Measurements from ENCODE around the gene NR5A1.

The NR5A1 gene

DNA sequence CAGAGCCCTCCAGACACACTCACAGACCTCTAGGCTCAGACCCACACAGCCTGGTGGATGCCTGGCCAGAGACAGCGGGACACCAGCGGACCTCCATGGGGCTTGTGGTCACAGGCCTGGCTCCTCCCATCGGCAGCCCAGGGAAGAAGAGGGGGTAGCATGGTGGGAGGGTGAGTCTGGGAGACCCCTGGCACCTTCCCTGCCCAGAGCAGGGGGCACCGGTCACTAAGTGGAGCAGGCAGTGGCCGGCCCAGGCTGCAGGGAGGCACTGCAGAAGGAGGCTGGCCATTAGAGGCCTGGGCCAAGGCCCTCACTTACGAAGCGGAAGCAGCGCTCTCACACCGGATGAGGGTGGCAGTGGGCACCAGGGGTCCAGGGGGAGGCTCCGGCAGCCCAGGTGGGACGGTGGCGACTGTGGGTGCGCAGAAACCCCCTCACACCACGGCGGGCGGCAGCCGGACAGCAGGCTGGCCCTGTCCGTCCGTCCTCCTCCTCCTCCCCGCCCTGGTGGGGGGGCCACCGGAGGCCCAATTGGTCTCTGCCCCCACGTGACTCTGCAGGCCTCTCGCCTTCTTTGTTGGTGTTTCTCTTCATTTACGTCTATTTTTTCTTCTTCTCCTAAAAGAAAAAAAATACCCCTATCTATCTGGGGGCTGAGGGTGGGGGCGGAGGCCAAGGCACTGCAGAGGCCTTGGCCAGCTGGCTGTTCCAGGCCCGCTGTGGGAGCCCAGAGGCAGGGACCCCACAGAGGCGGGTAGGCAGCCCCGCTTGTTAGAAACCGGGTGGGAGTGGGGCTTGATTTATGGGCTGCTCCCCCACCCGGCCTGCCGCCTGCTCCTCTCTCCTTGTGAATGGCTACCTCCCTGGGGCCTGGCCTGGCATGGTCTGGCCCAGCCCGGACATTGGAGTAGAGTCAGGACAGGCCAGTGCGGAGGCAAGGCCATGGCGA is at the start of gene NR5A1:
Gene NR5A1, minus strand, starts transcription at position 469 of the 949 bp plus-strand sequence. CDS start 4,004 bp downstream, outside the sequence.
- DNase-seq (ENCODE audit: low read depth in 2 of 2), result no peak

DNA sequence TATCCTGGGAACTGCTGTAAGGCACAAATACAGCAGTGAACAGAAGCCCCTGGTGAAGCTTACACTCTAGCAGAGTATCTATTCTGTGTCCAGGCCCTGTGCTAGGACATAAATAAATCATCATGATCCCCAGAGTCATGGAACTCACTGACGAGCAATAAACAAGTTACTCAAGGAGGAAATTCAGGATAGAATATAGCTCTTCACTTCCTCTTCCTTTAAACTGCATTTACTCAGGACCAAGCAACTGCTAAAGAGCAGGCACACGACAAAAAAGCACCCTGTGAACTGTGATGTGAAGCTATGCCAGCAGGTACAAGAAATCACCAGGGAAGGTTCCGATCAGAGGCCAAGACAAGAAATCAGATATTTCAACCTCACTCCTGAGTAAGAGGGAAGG is 47.8 kb upstream of the NR5A1 start:
- no peak for DNase-seq (ENCODE audit: low read depth in 2 of 2)

DNA sequence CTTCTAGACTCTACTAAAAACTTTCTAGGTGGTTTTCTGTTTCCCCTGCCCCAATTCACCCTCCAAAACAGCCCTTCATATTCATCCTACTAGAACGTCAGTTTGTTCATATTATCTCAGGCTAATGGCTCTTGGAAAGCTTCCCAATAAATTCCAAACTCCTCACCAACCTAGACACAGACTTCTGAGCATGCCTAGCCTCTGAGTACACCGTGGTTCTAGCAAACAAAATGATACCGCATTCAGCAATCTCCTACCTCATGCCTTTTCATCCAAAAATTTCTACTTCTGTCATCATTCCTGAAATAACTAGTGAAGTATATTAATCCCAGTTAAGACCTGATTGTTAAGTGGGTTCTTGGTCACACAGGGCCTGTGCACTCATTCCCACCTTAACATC is 46.5 kb upstream of the NR5A1 start:
- DNase-seq (ENCODE audit: low read depth in 2 of 2), result peak; percentile 73 to 76

DNA sequence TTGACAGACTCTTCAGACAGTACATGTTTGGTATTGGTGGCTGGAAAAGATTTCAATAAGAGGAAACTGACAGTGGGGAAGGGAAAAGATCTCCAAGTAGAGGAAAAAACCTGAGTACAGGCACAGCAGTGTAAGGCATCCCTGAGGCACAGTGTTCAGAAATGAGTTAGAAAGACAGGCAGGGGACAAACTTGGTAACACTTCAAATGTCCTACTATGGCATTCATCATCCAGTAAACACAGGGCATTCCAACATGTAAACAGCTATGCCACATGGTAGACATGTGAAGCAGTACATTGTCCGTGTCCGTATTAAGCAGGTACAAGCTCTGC is 45.0 kb upstream of the NR5A1 start:
- DNase-seq (ENCODE audit: low read depth in 2 of 2), result no peak

DNA sequence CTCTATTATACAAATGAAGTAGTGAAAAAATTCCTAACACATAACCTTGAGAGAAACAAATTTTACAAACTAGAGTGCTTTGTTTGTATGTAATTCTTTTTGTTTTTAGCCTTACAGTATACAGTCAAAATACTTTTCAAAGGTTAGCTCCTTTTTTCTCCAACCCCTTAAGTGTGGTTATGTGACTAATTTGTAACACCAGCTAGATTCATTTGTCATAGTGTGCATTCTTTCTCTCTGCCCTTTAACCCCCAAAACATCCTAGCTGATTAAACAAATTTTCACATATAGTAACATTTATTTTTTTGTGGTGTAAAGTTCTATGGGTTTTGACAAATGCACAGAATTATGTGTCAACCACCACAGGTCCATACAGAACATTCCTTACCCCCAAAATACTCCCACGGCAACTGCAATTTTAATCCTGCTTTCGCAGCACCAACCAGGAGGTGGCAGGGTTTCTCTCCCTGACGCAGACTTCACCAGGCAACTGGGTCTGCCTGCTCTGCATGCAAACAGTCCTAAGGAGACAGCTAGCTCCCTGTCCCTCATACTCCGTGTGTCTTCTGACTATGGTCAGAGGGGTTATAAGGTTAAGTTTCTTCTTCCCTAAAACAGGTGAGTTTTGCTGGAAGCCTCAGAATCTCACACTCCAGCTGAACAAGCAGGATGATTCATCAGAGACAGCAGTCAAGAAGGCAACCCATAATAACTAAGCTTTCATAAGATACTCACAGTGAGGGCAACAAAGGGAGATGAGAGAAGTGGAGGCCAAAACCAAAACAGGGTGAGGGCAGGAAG is 44.5 kb upstream of the NR5A1 start:
- DNase-seq (ENCODE audit: low read depth in 2 of 2), result peak; percentile 24 to 37

DNA sequence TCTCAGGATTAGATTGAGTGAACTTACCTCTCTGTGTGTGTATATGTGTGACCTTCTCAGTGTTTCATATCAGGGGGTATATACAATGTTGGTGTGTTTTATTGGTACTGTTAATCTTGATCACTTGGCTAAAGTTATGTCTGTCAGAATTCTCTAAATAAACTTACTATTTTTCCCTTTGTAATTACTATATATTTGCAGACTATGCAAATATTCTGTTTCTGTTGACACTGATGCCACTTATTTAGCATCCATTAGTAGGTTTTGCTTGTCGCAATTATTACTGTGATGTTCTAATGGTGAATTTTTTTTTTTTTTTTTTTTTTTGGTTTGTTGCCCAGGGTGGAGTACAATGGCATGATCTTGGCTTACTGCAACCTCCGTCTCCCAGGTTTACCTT is 42.9 kb upstream of the NR5A1 start:
- DNase-seq (ENCODE audit: low read depth in 2 of 2), result no peak

DNA sequence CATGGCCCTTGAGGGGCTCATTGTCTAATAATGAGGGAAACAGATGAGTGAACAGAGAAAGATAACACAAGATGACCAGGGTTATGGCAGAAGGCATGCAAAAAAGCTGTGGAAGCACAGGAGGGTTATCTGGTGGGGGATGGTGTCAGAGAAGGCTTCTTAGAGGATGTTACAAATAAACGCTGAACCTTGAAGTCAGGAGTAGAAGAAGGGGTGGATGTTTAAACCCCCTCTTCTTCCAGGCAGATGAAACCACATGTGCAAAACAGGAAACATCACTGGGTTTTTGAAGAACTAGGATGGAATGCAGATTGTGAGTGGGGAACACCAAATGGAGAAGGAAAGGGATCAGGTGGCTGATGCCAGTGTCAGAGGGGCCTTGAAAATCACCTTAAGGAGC is 41.8 kb upstream of the NR5A1 start:
- DNase-seq (ENCODE audit: low read depth in 2 of 2), result no peak

DNA sequence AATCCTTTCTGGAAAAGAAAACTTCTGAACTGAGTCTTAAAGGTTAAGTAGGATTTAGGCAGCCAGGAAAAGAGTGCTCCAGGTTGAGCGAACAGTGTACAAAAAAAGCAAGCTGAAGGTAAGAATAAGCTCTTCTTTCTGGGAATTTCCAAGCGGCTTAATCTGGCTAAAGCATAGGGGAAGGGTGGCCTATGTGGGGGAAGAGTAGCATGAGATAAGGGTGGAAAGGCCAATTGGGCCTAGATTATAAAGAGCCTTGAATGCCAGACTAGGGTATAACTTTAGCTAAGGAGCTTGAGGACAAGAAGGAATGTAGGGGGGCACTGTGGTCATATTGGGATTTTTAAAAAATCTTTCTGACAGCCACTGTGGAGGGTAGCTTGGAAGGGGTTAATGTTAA is 37.3 kb upstream of the NR5A1 start:
- DNase-seq (ENCODE audit: low read depth in 2 of 2), result no peak

DNA sequence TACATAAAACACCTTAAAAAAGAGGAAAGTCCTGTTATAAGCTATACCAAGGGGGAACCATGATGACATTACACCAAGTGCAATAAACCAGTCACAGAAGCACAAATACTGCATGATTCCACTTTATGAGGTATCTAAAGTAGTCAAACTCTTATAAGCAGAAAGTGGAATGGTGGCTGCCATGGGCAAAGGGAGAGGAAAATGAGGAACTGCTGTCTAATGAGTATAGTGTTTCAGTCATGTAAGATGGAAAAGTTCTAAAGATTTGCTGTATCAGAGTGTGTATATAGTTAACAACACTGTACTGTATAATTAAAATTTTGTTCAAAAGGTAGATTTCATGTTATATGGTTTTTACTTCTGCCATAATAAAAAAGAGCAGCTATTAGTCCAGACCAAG is 34.6 kb upstream of the NR5A1 start:
- no peak for DNase-seq (ENCODE audit: low read depth in 2 of 2)

DNA sequence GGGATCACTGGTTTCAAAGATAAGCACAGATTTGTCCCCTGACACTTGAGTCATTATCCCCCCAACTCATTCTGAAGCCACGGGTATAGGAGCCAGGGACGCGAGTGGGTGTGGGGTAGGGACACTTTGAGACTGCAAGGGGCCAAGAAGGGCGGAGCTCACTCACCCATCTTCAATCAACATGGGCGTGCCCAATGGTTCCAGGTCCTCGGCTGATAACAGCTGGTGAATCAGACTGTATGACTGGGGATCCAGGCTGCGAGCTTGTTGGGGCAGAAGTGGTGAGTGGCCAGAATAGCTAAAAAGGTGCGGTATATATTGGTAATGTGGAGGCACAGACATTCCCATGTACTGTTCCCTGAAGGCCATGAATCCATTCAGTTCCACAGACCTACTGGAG is 30.7 kb upstream of the NR5A1 start:
- no peak for DNase-seq (ENCODE audit: low read depth in 2 of 2)

DNA sequence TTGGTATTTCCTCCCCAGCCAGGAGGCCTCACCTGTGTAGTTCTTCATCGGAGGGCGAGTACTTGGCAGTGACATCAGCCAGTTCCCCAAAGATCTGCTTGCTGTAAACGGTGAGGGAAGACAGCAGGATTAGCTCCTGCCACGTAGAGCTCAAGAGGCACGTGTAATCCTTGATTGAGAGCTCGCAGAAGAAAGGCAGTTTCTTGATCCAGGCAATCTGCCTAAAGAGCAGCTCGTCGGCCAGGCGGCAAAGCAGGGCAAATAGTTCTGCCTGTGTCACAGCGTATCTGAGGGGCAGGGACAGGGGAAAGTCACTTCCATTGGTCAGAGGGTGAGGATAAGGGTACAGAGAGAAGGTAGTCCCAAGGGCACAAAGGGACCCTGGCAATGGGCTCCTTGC is 28.6 kb upstream of the NR5A1 start:
- DNase-seq (ENCODE audit: low read depth in 2 of 2), result no peak

DNA sequence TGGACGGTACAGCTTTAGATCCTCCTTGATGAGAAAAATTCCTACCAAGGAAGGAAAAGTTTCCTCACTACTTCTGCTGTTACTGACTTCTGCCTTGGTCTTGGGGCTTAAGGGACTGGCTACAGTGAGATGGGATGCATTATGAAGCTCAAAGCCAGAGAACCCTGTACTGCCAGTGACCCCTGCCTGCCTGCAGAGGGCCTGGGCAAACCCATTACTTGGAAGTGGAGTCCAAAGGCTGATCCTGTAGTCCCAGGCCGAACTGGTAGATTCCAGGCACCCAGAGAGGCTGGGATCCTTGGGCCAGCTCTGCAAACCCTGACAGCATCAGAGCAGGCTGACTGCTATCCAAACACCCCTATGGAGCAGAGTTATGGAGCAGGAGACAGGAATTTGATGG is 25.7 kb upstream of the NR5A1 start:
- DNase-seq (ENCODE audit: low read depth in 2 of 2), result no peak

DNA sequence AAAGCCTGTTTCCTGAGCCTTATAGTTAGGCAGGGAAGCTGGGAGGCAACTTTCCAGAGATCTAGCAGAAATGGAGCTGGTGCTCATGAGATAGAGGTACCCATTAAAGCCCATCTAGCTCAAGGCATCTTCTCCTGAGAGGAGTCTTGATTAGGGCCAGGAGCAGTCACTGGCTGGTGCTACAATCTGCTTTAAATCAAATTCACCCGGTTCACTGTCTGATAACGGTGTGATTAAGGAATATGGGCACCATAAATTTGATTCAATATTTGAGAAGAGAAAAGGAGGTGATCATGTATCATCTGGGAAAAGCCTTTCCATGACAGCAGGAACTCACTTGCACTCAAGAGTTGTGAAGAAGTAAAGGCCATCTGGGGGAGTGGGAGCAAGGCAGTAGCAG is 23.9 kb upstream of the NR5A1 start:
- DNase-seq (ENCODE audit: low read depth in 2 of 2), result no peak

DNA sequence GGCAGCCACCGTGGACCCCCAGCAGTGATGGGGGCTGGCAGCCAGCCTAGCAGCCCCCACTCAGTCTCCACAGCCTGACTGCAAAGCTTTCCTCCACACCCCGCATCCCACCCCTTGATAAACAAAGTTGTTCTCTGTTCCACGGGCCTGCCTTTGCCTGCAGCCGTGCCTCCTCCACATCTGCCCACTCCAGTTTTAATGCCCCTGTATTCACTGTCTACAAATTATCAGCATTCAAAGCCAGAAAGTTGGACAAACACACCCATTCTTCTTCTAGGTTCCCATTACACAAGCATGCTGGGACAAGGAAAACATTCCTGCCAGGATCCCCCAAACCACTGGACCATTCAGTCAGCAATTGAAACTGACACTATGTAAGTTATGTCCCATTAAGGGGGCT is 23.0 kb upstream of the NR5A1 start:
- no peak for DNase-seq (ENCODE audit: low read depth in 2 of 2)

DNA sequence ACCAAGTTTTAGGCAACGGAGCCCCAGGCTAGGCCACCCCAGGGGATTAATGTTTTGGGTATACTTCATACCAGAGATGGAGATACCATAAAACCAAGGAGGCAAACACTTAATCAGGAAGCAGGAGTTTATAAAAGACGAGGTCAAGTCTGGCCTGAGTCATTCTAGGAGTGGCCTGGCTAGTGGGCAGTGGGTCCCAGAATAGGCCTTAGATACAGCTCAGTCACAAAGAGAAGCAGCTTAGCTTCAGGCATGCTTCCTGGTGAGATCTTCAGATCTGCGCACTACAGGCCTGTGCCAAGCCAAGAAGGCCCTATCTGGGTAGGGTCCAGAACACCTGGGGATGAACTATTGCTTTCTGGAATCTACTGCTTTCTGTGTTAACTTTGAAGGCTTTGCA is 20.6 kb upstream of the NR5A1 start:
- no peak for DNase-seq (ENCODE audit: low read depth in 2 of 2)

DNA sequence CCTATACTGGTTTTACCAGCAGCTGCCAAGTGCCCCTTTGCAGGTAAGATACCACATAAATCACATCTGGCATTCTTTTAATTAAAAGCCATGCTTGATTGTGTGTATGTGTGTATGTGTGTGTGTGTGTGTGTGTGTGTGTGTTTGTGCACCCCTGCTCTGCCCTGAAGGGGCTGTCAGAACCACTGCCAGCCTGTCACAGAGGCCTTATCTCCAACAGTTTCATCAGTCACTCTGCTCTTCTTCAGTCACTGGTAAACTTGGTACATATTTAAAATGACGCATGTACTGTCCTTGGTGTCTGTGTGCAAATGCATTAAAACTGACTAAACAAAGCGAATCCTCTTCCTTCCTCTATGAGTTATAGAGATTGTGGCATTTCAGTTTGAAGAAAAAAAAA is 19.0 kb upstream of the NR5A1 start:
- no peak for DNase-seq (ENCODE audit: low read depth in 2 of 2)

DNA sequence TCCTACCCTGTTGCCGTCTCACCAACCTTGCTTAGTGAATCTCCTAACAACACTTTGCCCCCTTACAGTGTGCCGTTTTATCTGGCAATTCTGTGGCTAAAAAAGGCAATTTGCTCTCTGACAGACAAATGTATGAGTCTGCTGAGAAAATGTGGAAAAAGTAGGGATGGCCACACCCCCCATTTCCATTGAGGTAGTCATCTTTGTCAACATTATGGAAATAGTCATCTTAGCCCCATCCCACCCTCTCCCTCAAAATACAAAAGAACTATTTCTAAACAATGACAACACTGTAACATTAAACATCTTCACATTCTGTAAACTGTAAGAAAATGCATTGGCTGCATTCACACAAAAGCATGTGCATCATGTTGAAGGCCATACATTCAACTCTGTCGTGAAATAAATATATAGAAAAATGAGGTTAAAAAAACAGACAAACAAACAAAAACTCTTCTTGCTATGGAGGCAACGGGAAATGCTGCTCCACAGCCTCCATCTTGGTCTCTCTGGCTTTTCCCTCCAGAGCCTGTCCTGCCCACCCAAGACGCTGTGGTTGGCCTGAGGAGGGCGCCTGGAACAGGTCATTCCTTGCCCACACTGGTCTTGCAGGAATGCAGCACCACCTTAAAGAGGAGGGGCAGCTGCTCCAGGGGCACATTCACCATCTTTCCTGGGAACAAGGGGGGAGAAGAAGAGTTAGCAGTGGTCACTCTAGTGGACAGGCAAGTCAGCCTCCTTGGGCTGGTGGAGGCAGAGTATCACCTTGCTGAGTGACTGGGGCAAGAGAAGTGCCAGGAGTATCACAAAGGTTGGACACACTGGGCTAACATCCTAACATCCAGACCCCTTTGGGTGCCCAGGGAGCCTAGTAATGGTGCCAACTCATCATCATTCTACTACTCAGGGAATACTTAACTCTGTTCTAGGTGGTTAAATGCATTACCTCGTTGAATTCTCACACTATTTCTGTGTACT is 15.2 kb upstream of the NR5A1 start:
- DNase-seq (ENCODE audit: low read depth in 2 of 2), result no peak

DNA sequence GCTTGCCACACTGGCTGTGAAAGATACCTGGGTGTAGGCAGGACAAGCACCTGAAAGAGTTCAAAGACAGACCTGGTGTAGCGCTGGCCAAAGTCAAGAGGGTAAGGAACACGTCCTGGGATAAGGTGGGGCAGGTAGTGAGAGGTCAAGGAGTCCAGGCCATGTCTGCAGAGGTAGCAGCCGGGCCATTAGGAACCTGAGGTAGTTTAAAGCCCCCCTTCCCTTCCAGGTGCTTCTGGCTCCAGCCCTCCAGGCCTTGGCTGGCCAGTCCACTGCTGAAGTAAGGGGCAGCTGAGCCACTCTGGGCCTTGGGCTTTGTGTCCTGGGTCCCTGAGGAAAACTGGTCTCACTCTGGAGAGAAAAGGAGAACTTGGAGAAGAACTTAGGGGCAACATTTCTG is 13.9 kb upstream of the NR5A1 start:
- DNase-seq (ENCODE audit: low read depth in 2 of 2), result no peak

DNA sequence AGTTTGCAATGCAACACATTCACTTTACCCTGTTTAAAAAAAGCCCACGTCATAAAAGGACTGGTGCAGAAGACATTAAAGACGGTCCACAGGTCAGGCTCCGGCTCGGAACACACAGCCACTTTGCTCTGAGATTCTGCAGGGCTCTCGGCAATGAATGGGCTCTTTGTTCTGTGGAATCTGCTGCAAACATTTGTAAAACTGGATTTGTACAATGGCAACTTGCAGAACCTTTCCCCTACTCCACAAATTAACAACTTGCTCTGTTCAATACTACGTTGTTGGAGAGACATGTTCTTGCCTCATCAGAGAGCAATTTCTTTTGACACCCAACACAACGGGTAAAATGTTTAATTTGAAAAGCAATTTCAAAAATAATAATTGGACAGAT is 13.0 kb upstream of the NR5A1 start:
- DNase-seq (ENCODE audit: low read depth in 2 of 2), result no peak

DNA sequence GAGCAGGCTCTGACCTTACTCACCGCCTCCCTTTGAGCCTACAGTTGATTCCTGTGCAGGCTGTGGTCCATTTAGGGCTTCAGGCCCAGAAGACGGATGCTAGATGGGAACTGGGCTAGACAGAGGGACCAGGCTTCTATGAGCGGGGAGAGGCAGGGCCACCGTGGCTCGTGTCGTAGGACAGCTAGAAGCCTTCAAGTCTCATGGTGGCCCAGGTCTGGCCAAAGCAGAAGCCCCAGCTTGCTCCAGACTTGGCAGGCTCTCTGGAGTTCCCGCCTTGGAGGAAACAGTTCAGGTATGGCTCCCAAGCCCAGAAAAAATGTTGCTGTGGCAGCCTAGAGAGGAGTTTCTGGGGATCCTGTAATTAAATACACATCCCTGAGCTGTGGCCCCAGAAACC is 10.9 kb upstream of the NR5A1 start:
- no peak for DNase-seq (ENCODE audit: low read depth in 2 of 2)

DNA sequence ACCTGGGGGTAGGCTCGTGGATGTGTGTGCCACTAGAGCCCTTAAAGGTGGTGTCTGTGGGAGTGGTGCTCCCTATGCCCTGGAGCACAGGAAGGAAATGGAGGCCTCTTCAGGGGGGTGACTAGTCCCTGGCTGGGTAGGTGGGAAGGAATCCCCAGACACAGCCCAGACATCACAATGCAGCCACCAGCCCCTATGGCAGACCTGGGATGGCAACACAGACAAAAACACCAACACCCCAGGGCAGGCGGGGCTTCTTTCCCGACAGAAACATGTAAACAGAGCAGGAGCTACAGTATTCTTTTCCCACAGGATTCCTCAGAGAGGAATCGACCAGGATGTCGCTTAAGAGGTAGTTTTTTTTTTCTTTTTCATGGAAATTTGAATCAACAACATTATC is 10.4 kb upstream of the NR5A1 start:
- DNase-seq (ENCODE audit: low read depth in 2 of 2), result no peak

DNA sequence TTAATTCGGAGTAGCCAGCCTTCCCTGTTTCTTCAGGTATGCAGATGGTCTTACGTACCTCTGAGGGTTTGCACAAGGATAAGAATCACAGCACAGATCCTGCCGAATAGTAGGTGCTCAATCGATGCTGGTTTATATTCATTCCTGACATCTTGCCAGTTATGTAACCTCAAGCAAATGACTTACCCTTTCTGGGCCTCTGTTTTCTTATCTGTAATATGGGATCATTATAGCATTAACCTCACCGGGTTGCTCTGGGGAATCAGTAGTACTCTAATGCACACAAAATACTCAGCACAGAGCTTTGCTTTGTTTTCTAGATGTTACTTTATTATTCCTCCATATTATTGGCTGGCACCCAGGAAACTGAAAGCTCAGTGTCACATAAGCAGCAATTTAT is 7.7 kb upstream of the NR5A1 start:
- DNase-seq (ENCODE audit: low read depth in 2 of 2), result no peak
